DMS79 (cell line): Measurements from ENCODE around the gene LMO7.

Source experiments
- DNase-seq: peaks from one replicate; lab custom pipeline; 2025; lab: John Stamatoyannopoulos, UW

LMO7 gene

GRCh38 chr13:75635828-75636435 lies at the start of gene LMO7:
TSS of gene LMO7 (plus strand) at chr13:75636330. CDS start at chr13:75636658, 328 bp downstream.
- no peak for DNase-seq

GRCh38 chr13:75587679-75588078 lies 48.5 kb upstream of the LMO7 start:
- DNase-seq: no peak

DNA sequence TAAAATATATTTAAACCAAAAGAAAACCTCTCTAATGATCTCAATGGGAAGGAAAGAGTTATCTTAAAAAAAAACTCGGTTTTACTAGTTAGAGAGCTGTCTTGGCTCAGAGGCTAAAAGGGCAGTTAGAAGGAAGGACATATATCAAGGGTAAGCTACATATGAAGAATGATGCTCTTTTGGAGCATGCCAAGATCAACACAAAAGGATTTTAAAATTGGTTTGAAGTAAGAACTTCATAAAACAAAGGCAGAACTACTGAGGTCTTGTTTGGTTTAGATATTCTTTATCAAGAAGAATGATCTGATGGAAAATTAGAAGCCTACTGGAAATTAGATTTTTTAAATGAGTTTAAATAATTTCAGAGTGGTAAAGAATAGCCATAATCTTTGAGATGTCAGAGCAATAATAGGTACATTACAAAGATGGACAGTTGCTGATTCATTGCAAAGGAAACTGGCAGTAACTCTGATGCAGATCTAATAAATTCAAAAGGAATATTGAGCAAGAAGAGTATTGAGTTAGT lies 39.4 kb upstream of the LMO7 start:
- DNase-seq: no peak

GRCh38 chr13:75600371-75600770 lies 35.8 kb upstream of the LMO7 start:
- DNase-seq: no peak

- no peak for DNase-seq
These were observed 33.1 kb upstream of the LMO7 start for GRCh38 chr13:75603038-75603437.

- no peak for DNase-seq
These were observed 28.7 kb upstream of the LMO7 start for GRCh38 chr13:75607447-75607846.

DNA sequence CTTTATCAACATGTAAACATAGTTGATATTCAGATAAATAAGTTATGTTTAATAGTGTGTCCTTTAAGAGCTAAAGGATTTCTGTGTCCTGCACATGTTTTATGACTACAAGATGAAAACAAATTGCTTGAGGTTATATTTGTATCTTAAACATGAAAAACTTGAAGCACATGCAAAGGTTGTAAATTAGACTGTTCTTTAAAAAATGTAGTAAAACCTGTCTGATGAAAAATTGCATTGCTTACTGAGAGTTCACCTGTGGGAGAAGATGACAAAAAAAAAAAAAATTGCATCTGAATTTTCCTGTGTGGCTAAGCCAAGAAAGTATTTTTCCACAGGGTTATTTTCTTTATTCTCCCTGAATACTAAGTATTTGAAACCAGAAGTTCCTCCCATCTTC lies 25.7 kb upstream of the LMO7 start:
- no peak for DNase-seq

DNA sequence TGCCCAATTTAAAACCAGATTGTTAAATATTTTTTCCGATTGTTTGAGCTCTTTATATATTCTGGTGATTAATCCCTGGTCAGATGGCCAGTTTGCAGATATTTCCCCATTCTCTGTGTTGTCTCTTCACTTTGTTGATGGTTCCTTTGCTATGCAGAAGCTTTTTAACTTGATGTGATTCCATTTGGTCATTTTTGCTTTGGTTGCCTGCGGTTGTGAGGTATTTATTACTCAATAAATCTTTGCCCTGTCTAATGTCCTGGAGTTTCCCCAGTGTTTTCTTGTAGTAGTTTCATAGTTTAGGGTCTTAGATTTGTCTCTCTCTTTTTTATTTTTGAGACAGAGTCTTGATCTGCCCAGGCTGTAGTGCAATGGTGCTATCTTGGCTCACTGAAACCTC lies 23.8 kb upstream of the LMO7 start:
- no peak for DNase-seq

- no peak for DNase-seq
These were observed 18.9 kb upstream of the LMO7 start for GRCh38 chr13:75617230-75617629.

- DNase-seq: no peak
These were observed 17.8 kb upstream of the LMO7 start for GRCh38 chr13:75618308-75618707.

DNA sequence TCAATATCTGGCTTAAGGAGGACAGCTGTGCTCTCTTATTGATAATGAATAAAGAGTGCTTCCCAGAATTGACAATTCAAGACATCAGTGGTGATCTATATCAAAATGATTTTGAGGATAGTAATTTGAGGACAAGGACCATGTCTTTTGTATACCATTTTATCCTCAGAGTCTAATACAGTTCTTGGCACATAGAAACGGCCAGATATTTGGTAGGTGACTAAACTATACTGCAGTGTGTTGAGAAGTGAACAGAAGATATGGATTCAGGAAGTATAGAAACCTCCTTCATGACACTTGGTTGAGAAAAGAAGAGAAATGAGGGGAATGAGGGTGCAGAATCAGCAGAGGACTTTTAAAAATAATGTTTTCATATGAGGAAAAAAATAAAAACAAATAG lies 16.1 kb upstream of the LMO7 start:
- no peak for DNase-seq

GRCh38 chr13:75621147-75621546 lies 15.0 kb upstream of the LMO7 start:
- DNase-seq: no peak

GRCh38 chr13:75628801-75629200 lies 7.3 kb upstream of the LMO7 start:
- DNase-seq: no peak

DNA sequence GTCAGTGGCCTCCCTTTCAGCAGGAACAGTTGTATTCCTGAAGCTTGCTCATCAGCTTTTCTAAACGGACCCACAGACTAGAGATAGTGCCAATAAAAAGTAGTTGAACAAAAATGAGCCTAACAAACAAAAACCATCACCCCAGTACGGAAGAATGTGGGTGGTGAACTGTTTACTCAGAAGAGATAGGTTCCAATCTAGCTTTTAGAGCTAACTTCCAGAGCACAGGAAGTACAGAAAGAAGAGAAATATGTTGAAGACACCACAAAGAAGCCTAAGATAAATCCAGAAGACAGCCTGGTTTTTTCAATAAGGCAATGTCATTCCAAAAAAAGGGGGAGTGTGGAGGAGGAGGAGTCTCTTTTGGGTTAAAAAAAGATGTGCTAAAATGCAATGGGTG lies 2.8 kb upstream of the LMO7 start:
- no peak for DNase-seq

GRCh38 chr13:75635101-75635827 lies 866 bp upstream of the LMO7 start:
- DNase-seq: no peak

DNA sequence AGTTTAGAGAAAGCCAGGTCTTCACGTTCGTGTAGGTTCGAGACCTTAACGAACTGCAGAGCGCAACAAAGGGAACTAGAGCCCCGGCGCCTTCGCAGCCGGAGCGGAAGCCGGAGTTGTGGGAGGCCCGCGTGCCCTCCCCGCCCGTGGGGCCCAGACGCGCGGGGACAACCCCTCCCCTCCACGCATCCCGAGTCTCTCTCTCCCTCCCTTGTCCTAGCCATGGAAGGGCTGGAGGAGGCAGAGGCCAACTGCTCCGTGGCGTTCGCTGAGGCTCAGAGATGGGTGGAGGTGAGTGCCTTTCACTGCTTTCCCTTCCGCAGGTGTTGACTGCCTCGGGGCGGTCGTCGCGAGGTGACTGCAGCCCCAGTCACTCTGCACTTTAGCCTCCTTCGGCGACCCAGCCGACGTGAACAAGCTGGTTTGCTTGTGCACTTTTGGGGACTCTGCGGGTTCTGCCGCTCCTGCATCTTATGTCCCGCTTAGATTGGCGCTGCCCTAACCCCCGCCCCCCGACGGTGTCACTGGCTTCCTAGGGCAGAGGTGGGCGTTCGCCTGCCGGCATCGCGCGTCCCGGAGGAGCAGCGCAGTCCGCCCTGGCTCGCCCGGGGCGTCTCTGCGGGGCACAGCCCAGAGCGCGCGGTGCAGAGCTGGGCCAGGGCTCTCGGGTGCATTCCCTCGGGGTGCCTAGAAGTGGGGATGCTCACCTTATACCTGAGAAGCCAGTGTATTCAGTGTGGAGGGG lies 478 bp downstream of the LMO7 start:
- DNase-seq: no peak

GRCh38 chr13:75637181-75637750 lies 1.1 kb downstream of the LMO7 start:
- no peak for DNase-seq

GRCh38 chr13:75639454-75639853 lies 3.3 kb downstream of the LMO7 start:
- no peak for DNase-seq

GRCh38 chr13:75641026-75641425 lies 4.9 kb downstream of the LMO7 start:
- DNase-seq: no peak

GRCh38 chr13:75643182-75643581 lies 7.1 kb downstream of the LMO7 start:
- DNase-seq: no peak

GRCh38 chr13:75643693-75644092 lies 7.6 kb downstream of the LMO7 start:
- no peak for DNase-seq

- DNase-seq: no peak
These were observed 9.0 kb downstream of the LMO7 start for GRCh38 chr13:75645141-75645540.
